Fibroblast of peridontal ligament (primary cell): ENCODE measurements around the gene IRF2.

Experiments
- DNase-seq: peaks from one replicate; pipeline ENCODE4 v3.0.0-alpha.2; 2010; ENCODE audit errors: extremely low read depth

The IRF2 gene

GRCh38 chr4:184432127-184432922 is 42.0 kb downstream of the IRF2 start:
- DNase-seq: no peak

DNA sequence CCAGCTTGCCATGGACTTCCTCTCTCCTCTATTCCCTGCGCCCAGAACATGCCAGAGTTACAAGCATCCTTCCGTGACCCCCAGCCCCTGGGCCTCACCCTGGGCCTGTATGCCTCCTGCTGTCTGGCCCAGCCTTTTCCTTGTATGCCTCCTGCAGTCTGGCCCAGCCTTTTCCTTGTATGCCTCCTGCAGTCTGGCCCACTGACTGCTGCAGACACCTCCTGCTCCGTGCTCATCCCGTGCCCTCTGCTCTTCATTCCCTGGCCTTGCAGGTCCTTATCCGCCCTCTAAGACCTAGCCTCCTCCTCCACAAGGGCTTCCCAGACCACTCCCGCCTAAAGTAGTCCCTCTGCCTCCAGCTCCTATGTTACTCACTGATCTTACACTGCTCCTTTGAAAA is 44.2 kb downstream of the IRF2 start:
- no peak for DNase-seq

DNA sequence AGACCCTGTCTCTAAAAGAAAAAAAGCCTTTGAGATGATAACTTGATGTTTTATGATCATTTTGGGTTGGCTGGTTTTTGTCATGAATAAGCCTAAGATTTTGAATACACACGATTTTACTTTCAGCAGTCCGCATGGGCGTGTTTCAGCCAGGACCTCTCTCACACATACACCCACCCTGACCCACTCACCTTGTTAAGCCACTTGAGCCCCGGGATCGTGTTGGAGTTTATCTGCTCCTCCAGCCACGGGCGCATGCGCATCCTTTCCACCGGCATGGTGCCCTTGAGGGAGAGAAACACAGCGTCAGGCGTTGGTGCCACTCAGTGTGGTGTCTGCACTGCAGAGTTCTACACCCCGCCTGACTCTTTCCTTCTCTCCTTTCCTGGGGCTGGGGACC is 45.6 kb downstream of the IRF2 start:
- DNase-seq: no peak

- no peak for DNase-seq
These were observed 46.7 kb downstream of the IRF2 start for GRCh38 chr4:184427687-184428086.

DNA sequence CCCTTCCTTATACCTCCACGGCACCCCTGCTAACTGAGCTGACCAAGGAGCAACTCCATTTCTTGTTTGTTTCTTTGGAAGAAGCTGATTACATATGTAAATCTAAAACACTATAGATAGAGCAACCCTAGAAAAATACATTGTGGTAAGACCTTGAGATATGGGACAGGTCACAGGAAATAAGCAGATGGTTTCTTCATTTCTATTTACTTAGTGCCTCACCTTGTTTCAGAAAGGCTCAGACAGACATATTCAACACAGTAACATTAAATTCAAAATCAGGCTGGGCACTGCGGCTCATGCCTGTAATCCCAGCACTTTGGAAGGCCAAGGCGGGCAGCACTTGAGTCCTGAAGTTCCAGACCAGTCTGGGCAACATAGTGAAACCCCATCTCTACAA is 47.3 kb downstream of the IRF2 start:
- no peak for DNase-seq

GRCh38 chr4:184424993-184425758 is 49.2 kb downstream of the IRF2 start:
- DNase-seq: peak; percentile 59

- DNase-seq: no peak
These were observed 50.1 kb downstream of the IRF2 start for GRCh38 chr4:184424279-184424678.

GRCh38 chr4:184423003-184423686 is 51.2 kb downstream of the IRF2 start:
- no peak for DNase-seq

GRCh38 chr4:184422378-184422777 is 52.0 kb downstream of the IRF2 start:
- no peak for DNase-seq

GRCh38 chr4:184421533-184422155 is 52.7 kb downstream of the IRF2 start:
- no peak for DNase-seq

GRCh38 chr4:184420881-184421416 is 53.4 kb downstream of the IRF2 start:
- DNase-seq: no peak

DNA sequence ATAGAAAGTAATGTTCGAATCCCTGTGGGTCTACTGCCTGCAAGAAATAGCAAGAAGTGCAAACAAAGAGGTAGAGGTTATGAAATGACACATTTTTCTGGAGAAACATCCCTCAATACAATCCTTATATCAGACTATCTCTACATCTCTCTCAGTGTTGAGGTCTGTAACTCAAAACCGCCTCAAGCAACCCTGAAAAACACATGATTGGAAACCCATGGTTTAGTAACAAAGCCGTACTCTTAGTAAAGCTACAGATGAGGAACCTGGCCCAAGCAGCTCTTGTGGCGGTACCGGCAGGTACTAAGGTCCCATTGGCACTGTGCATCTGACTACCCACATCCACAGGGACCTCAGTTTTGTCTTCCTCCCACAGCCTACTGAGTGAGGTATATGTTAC is 53.9 kb downstream of the IRF2 start:
- no peak for DNase-seq

DNA sequence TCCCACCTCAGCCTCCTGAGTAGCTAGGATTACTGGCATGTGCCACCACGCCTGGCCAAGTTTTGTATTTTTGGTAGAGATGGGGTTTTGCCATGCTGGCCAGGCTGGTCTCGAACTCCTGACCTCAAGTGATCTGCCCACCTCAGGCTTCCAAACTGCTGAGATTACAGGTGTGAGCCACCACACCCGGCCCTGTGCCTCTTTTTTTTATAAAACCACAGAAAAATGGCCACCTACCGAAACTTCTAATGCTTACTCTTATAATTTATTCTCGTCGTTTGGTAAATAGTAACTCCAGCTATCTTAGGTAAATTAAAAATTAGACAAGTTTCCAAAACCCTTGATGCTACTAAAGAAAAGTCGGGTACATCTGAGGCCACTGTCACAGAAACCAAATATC is 54.4 kb downstream of the IRF2 start:
- no peak for DNase-seq

DNA sequence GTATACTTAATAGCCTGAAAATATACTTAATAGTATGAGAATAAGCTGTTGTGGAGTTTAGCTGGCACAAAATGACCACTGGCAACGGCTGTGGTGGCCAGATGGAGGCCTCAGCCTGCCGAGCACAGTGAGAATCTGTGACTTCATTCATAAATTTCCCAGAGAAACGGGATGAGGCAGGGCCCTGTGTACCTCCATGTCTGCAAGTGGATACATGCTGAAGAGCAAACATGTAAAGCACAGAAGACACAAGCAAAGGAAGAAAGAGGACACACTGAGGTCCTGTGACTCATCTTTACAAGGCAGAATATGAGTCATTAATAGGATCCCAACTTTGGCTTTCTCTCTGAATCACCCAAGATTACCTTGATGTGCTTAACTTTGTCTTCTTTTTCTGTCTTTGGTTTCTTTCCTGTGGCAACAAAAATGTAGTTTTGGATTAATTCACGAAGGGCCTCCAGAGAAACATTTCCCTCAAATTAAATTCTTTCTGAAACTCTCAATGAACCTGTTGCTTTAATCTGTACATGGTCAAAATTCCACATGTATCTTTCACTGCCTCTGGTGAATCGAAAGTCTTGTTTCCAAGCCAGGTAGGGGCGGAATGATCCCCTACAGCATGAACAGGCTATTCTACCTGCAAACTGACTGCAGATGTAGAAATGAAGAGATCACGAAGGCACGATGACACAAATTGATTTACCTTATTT is 56.4 kb downstream of the IRF2 start:
- DNase-seq: peak; percentile 69

- peak; percentile 45 for DNase-seq
These were observed 57.2 kb downstream of the IRF2 start for GRCh38 chr4:184416913-184417734.

GRCh38 chr4:184415071-184415470 is 59.3 kb downstream of the IRF2 start:
- no peak for DNase-seq

DNA sequence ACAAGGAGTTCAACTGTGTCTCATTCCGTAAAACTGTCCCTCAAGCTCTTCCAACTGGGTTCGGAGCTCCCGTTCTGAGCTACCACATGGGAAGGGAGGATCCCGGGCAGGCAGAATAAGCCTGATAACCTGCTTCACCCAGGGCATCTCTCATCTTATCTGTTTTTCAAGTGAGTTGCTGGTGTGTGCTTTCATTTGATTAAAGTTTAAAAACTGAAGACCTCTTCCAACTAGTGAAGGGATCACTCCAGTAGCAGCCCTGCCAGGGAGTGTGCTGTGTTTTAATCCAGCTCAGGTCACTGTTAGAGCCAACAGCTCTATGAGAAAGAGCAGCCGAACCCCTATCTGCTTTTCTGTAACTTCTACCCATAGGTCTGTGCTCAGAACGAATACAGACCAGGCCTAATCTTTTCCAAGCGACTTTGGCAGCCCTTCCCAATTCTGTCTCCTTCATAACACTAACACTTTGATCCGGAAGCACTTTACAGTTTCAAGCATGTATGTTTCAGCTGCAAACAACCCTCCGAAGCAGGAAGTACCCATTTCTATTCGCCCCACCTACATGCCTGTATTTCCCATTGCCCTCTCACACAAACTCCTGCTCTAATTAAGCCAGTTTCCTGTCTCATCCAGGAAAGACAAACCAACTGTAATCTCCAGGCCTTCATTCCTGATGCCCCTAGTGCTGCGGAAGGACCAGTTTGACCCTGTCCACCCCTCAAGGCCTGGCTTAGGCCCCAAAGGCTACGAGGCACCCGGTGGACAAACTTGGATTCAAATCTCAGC is 60.9 kb downstream of the IRF2 start:
- no peak for DNase-seq

GRCh38 chr4:184410748-184411147 is 63.6 kb downstream of the IRF2 start:
- no peak for DNase-seq

GRCh38 chr4:184409911-184410692 is 64.2 kb downstream of the IRF2 start:
- no peak for DNase-seq
